ENCODE measurements around the gene CBX7.

CBX7 gene

GRCh38 chr22:39122772-39123470 is 29.6 kb downstream of the CBX7 start:
- no peak for DNase-seq

DNA sequence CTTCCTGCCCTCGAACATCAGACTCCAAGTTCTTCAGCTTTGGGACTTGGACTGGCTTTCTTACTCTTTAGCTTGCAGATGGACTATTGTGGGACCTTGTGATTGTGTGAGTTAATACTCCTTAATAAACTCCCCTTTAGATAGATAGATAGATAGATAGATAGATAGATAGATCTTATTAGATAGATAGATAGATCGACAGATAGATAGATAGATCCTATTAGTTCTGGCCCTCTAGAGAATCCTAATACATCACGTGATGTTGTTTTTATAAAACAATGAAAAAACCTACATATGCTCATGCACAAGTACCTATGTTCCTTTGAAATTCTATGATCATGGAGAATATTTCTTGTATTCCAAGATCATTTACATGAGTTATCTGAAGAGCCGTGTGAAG is 31.5 kb downstream of the CBX7 start:
- no peak for DNase-seq

GRCh38 chr22:39117585-39118191 is 34.8 kb downstream of the CBX7 start:
- peak; percentile 93 for DNase-seq

DNA sequence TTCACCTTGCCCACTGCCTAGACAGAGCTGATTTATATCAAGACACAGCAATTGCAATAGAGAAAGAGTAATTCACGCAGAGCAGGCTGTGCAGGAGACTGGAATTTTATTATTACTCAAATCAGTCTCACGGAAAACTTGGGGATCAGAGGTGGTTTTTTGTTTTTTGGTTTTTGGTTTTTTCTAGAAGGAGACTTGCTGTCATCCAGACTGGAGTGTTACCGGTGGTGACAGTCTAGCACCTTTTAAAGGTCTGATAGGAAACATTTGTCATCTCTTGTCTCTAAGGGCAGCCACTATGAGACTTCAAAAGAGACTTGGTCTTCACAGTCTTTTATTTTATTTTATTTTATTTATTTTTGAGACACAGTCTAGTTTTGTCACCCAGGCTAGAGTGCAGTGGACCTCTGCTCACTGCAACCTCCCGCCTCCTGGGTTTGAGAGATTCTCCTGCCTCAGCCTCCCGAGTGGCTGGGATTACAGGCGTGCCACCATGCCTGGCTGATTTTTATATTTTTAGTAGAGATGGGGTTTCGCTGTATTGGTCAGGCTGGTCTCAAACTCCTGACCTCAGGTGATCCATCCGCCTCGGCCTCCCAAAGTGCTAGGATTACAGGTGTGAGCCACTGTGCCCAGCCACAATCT is 36.4 kb downstream of the CBX7 start:
- DNase-seq = peak; percentile 41

DNA sequence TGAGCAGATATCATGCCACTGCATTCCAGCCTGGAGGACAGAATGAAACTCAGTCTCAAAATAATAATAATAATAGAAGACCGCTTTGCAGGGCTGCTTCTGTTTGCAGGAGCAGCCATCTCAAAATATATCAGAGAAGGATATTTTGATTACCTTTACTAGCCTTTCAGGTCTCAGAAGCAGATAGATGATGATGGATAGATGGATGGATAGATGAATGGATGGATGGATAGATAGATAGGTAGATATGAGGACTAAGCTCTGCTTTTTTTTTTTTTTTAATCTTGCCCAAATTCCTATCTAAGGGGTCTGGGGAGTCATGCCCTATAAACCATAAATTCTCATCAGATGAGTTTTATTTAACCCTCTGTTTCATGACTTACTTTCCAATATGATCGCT is 36.9 kb downstream of the CBX7 start:
- no peak for DNase-seq

DNA sequence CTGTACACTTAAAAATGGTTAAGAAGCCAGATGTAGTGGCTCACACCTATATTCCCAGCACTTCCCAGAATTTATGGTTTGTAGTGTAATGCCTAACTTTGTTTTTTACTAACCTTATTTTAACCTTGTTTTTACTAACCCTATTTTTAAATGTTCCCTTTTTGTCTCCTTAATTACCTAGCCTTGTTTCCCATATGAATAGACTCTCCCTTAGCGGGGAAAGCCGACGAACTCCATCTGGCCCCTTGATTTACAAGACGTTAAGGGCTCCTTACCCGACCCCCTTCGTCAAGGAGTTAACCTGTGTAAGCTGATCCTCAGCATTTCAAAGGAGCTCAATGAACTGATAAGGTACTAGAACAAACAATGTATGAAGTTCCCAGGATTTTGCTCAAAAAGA is 38.4 kb downstream of the CBX7 start:
- no peak for DNase-seq

DNA sequence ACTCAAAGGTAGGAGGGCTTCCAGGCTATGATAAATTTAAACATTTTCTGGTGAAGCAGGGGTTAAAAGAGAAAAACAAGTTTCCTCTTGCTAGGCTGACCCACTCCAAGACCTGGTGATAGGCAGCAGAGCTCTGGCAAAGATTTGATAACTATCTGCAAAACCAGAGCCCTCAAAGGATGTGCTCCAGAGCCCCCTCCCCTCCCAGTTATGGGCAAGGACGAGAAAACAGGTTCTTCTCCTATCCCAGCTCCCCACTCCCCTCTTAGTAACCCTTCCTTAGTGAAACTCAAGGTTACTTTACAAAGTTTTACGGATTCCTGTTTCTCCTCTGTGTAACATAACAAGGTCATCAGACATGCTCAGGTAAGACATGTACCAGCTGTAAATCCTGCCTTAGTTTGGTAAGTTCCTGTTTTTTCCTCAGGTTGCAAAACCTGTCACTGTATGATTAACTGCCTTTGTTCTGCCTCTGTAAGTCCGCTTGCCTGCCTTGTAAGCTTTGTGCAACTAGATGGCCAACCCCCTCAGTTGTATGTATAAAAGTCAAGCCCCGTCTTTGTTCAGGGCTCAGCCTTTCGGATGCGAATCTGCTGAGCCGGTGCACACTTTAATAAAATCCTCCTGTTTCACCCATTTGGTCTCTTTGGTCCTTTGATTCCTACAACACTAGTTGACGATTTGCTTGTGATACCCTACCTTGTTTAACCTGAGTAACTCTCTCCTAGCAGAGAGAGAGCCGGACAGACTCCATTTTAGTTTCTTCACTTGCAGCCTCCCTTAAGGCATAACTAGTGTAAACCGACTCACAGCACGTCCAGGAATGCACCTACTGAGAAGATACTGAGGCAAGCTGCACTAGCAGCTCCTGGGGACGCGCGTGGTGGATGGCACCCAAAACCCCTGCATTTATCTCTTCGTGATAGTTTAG is 41.6 kb downstream of the CBX7 start:
- no peak for DNase-seq

GRCh38 chr22:39109361-39109760 is 43.1 kb downstream of the CBX7 start:
- no peak for DNase-seq

GRCh38 chr22:39108487-39108886 is 44.0 kb downstream of the CBX7 start:
- no peak for DNase-seq

GRCh38 chr22:39106326-39106725 is 46.2 kb downstream of the CBX7 start:
- no peak for DNase-seq

GRCh38 chr22:39103431-39103830 is 49.0 kb downstream of the CBX7 start:
- DNase-seq = no peak

- no peak for DNase-seq
Measured at GRCh38 chr22:39101226-39101625, 51.3 kb downstream of the CBX7 start.

- DNase-seq = no peak
Measured at GRCh38 chr22:39098576-39098975, 53.9 kb downstream of the CBX7 start.

GRCh38 chr22:39098026-39098425 is 54.5 kb downstream of the CBX7 start:
- DNase-seq = no peak

DNA sequence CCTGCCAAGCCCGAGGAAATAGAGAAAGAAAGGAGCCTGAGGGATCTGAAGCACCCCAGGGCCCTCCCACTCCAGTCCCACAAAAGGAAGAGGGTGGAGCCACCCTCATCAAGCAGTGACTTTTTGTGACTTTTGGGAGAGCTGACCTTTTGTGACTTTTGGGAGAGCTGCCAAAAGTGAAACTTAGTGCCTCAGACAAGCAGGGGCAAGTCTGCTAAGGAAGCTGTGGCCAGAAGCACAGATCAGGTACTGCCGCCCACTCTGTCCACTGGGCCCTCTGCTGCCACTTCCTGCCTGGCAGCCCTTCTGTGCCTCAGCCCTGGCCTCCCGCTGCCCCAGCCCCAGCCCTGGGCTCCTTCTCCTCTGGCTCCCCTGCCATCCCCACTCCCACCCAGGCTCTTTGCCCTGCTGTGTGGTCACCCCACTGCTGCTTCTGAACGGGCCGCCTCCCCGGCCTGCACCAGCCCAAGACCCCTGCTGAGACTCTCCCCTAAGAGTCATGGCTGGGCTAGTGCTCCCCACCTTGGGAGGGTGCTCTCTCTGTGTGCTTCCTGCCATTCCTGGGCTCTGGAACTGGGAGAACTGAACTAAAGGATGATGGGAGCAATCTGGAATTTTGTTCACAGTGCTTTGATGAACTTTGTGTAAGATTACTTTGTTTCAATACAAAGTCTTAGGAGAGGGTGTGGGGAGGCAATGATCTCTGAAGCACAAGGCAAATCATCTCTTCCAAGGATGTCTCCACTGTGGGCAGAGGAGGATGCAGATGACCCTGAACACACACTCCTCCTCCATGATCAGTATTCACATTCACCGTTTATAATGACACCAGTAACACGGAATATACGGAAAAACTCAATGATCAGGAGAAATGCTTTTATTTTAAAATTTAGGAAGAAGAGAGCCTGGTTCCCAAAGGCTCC is 55.1 kb downstream of the CBX7 start, which contains the start of gene APOBEC3H:
Gene APOBEC3H, plus strand, starts transcription at position 147 of the 923 bp plus-strand sequence. CDS start 3,035 bp downstream, outside the sequence.
- DNase-seq = peak; percentile 58

GRCh38 chr22:39095971-39096370 is 56.5 kb downstream of the CBX7 start:
- DNase-seq = no peak

DNA sequence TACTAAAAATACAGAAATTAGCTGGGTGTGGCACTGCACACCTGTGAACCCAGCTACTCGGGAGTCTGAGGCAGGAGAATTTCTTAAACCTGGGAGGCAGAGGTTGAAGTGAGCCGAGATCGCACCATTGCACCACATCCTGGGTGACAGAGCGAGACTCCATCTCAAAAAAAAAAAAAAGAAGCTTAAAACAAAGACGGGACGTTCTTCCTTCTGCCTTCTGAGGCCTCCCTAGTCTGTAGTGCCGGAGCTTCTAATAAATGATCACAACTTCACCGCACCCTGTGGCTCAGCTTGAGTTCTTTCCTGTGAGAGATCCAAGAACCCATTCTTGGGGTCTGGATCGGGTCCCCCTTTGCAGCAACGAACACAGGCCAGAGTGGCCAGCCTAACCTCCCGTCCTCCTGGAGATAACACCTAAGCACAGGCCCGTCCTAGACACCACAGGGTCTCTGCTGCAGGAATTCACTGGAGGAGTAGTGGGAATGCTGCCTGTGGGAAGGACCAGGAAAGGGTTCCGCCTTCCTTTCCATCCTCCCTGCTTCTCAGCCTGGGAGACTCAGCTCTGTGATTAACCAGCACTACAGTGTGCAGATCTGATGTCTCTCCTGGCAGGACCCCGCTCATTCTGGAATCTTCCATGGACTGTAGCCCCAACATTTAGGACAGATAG is 57.6 kb downstream of the CBX7 start:
- DNase-seq = no peak

DNA sequence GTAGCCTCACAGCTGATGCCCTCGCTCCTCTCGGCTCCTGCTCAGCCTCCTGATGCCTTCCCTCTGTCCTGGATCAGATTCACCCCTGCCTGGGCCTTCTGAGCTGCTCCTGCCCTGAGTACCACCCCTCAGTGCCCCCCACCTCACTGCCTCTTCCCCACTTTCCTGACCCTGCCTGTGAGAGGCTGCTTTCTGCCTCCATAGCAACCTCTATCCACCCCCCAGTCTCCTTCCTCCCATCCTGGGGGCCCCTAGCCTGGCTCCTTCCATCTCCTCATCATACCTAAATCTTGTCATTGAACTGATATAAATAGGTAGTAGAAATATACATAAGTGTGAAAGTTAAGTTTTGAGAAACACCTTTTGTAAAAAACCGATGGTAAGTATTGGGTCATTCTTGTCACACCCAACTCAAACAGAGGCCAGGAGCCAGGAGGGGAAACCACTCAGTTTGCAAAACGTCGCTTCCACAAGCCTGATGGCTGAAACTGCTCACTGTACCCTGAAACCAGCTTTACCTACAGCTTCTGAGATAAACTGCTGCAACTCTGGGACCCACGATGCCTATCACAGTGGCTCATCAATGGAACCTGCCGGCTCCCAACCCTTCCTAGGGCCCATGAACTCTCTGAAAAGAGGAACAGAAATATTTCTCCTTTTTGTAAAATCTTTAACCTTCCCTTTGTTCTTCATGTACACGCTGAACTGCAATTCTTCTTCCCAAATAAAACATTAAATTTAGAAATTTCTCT is 60.2 kb downstream of the CBX7 start:
- DNase-seq = peak; percentile 82

GRCh38 chr22:39091126-39092081 is 61.1 kb downstream of the CBX7 start:
- no peak for DNase-seq

Data from activated CD4-positive, alpha-beta T cell treated with anti-CD3 and anti-CD28 coated beads, Interleukin-2, amount 50 U/mL, for 16 hours (primary cell).